ENCODE results near the gene EXPH5. TPM values are rescaled to one million over a fixed set of nuclear protein-coding genes. Genes with fewer than 3 reads are reported as not detected.

EXPH5 gene
- total RNA-seq, 1 experiment from 2014 or later = 18.3 TPM

DNA sequence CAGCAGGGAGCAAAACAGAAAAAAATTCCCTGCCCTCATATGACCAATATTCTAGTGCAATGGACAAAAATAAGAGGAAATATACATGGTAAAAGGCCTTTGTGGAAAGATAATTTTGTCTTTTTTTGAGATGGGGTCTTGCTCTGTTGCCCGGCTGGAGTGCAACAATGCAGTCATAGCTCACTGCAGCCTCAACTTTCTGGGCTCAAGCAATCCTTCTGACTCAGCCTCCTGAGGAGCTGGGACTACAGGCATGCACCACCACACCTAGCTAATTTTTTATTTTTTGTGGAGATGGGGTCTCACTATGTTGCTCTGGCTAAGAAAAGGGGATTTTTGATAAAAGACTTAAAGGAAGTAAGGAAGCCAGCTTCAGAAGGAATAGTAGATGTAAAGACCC, 45.6 kb upstream of the EXPH5 start:
- Histone ChIP-seq H3K4me3 (replicated peaks in 1 of 2; ENCODE audit: low read depth in 1 of 2, low read length in 2 of 2) (no peak overlapping the region), H3K27ac (ENCODE audit: low read depth, low read length) (no peak overlapping the region), H3K4me1 (ENCODE audit: control insufficient read depth in 1 of 2, insufficient read depth in 2 of 2, low read length in 2 of 2) (peaks cover 0 to 3% of the 10 kb centered on the region in 2 experiments; a peak in 1 of 4 replicates), H3K36me3 (ENCODE audit: control insufficient read depth in 1 of 2, insufficient read depth in 2 of 2, low read length in 2 of 2) (no peaks in the 10 kb centered on the region), H3K9me3 (ENCODE audit: control insufficient read depth in 1 of 2, insufficient read depth in 1 of 2, low read depth in 1 of 2, low read length in 2 of 2) (no peaks in the 10 kb centered on the region), H3K9me2 (ENCODE audit: insufficient read depth) (no peaks in the 10 kb centered on the region), H4K20me1 (ENCODE audit: insufficient read depth) (no peaks in the 10 kb centered on the region), H3K9ac (ENCODE audit: low read length) (no peak overlapping the region), H3K79me2 (ENCODE audit: insufficient read depth, low read length) (no peaks in the 10 kb centered on the region), H3K4me2 (ENCODE audit: low read length) (no peak overlapping the region), H2AFZ (ENCODE audit: low read depth, low read length, poor library complexity, severe bottlenecking) (no peak overlapping the region), H3K27me3 (ENCODE audit: insufficient read depth, low read length) (no peaks in the 10 kb centered on the region)
- ATAC-seq = no peak
- no TSS peak for BruUV-seq (replicated peaks)
- intact Hi-C loops (cut with micrococcal nuclease) = no loop called here
- TF ChIP-seq EGR1 (IDR thresholded peaks at IDR 0.05; ENCODE audit: low read depth) (no peak), EZH2 (IDR thresholded peaks at IDR 0.05) (no peak), ZNF274 (IDR thresholded peaks at IDR 0.05; ENCODE audit: low read depth, low read length) (no peak), ATF3 (IDR thresholded peaks at IDR 0.05) (no peak), CBX3 (IDR thresholded peaks at IDR 0.05; ENCODE audit: low read depth) (no peak), RAD21 (IDR thresholded peaks at IDR 0.05; ENCODE audit: low read depth) (no peak), SP1 (IDR thresholded peaks at IDR 0.05; ENCODE audit: low read depth) (no peak), SIN3A (IDR thresholded peaks at IDR 0.05; ENCODE audit: low read depth) (no peak), REST (IDR thresholded peaks at IDR 0.05; ENCODE audit: low read depth) (no peak), CEBPB (IDR thresholded peaks at IDR 0.05; ENCODE audit: low read depth) (no peak), POLR2AphosphoS5 (IDR thresholded peaks at IDR 0.05; ENCODE audit: low read depth, low read length) (no peak), YY1 (IDR thresholded peaks at IDR 0.05; ENCODE audit: extremely low read depth, insufficient replicate concordance, low read depth, low read length) (no peak)
- ChIA-PET RAD21 (ENCODE audit: low non-redundant PET in 1 of 2, low total read pairs in 2 of 2, uncharacterized antibody in 2 of 2, unreplicated experiment in 2 of 2) (no interaction called here), POLR2A (no interaction called here), CTCF (no interaction called here)
- DNase-seq (ENCODE audit: low read depth, low spot score) = no peak

Measured in HCT116 (cell line).